Measurements from ENCODE around the gene SYNE1. TPM values are rescaled to one million over a fixed set of nuclear protein-coding genes. Genes with fewer than 3 reads are reported as not detected.
"Not testable (repeated sequence)": the region's sequence is repeated elsewhere in the genome, so short reads cannot be mapped to it uniquely, and the experiment has no call there.

SYNE1 gene, protein sequence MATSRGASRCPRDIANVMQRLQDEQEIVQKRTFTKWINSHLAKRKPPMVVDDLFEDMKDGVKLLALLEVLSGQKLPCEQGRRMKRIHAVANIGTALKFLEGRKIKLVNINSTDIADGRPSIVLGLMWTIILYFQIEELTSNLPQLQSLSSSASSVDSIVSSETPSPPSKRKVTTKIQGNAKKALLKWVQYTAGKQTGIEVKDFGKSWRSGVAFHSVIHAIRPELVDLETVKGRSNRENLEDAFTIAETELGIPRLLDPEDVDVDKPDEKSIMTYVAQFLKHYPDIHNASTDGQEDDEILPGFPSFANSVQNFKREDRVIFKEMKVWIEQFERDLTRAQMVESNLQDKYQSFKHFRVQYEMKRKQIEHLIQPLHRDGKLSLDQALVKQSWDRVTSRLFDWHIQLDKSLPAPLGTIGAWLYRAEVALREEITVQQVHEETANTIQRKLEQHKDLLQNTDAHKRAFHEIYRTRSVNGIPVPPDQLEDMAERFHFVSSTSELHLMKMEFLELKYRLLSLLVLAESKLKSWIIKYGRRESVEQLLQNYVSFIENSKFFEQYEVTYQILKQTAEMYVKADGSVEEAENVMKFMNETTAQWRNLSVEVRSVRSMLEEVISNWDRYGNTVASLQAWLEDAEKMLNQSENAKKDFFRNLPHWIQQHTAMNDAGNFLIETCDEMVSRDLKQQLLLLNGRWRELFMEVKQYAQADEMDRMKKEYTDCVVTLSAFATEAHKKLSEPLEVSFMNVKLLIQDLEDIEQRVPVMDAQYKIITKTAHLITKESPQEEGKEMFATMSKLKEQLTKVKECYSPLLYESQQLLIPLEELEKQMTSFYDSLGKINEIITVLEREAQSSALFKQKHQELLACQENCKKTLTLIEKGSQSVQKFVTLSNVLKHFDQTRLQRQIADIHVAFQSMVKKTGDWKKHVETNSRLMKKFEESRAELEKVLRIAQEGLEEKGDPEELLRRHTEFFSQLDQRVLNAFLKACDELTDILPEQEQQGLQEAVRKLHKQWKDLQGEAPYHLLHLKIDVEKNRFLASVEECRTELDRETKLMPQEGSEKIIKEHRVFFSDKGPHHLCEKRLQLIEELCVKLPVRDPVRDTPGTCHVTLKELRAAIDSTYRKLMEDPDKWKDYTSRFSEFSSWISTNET (N-terminal part only)
- polyA plus RNA-seq (2013, experiment 1 of 2), result 2.3 TPM
- 2.3 TPM for polyA plus RNA-seq (2013, experiment 2 of 2)

DNA sequence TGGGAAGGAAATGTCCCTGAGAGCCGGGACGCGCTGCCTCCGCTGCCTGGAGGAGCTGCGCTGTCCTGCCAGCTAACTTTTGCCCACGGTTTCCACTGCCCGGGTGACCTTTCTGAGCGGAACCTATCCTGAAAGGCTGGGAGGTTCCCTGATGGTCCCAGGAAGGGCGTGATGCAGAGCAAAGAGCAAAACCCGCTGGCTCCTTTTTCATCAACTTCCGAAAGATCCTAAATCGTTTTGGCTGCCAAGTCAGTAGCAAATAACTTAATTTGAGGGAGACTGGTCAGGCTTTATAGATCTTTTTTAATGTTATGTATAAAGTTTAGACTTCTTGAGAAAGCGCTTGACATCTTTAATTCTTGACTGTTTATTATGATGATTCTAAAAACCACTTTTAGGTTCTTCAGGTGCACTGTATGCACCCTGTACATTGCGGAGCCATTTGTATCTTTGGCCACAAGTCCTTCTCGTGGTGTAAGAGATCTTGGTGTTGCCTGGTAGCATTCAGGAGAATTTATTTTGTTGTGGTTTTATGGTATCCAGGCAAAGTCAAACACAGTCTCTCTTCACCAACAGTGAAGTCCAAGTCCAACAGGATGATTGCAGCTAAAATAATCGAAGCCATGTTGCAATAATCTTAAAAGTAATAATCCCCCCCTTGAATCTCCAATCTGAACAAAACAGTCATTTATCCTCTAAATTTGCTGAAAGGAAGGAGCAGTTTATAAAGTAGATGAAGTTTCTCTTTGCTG is at the start of gene SYNE1:
TSS of gene SYNE1 (minus strand) at position 67 of the 752 bp plus-strand sequence. CDS start 9,031 bp downstream, outside the sequence.
- H3K27me3 ChIP-seq (ENCODE audit: insufficient read depth, low read length, poor library complexity), result peaks cover 8% of the 10 kb centered on the region
- no peak within 1 kb of the TSS for H3K27ac ChIP-seq (ENCODE audit: low read depth, low read length)
- no CpG with 5 or more reads among the region's 16 CpGs for WGBS (ENCODE audit: extremely low coverage, insufficient coverage, low lambda C conversion rate)

GRCh38 chr6:152685819-152686218 is 48.7 kb upstream of the SYNE1 start:
- H3K4ac ChIP-seq (ENCODE audit: low read depth, low read length), result no peak overlapping the region
- no peak overlapping the region for H3K23ac ChIP-seq (ENCODE audit: low read length)
- H3K4me2 ChIP-seq (ENCODE audit: low read length), result no peak overlapping the region
- H3K27ac ChIP-seq (ENCODE audit: low read depth, low read length), result no peak overlapping the region
- H3K4me1 ChIP-seq (ENCODE audit: control insufficient read depth, low read depth, low read length), result peaks cover 2% of the 10 kb centered on the region
- H3K56ac ChIP-seq (ENCODE audit: low read length), result no peak overlapping the region
- no peak overlapping the region for H4K8ac ChIP-seq (ENCODE audit: low read depth, low read length)
- H3K27me3 ChIP-seq (ENCODE audit: insufficient read depth, low read length, poor library complexity), result no peaks in the 10 kb centered on the region
- H2BK120ac ChIP-seq (ENCODE audit: low read depth, low read length), result no peak overlapping the region
- H3K79me1 ChIP-seq (ENCODE audit: low read length), result no peaks in the 10 kb centered on the region
- no peak overlapping the region for H2AK5ac ChIP-seq (ENCODE audit: low read length)
- H2BK5ac ChIP-seq (ENCODE audit: low read length), result no peak overlapping the region
- no peak overlapping the region for H4K5ac ChIP-seq (ENCODE audit: low read length)
- H2BK15ac ChIP-seq (replicated peaks; ENCODE audit: low read depth), result no peak overlapping the region
- no peak for DNase-seq
- no peaks in the 10 kb centered on the region for H3K36me3 ChIP-seq (ENCODE audit: control insufficient read depth, insufficient read depth, low read length)
- H3K4me3 ChIP-seq (ENCODE audit: low read length), result no peak overlapping the region
- H3K9ac ChIP-seq (ENCODE audit: low read length), result no peak overlapping the region
- H3K18ac ChIP-seq (ENCODE audit: low read length), result no peak overlapping the region
- WGBS (ENCODE audit: extremely low coverage, insufficient coverage, low lambda C conversion rate), result no CpG with 5 or more reads among the region's 12 CpGs
- H3K79me2 ChIP-seq (ENCODE audit: control insufficient read depth, insufficient read depth, low read length), result no peaks in the 10 kb centered on the region

More for the DNA sequence above, at the start of gene SYNE1:
- Histone ChIP-seq H3K4me2 (ENCODE audit: low read length) (peak within 1 kb of the TSS; percentile 98), H2BK15ac (replicated peaks; ENCODE audit: low read depth) (no peak within 1 kb of the TSS), H4K8ac (ENCODE audit: low read depth, low read length) (no peak within 1 kb of the TSS), H3K36me3 (ENCODE audit: control insufficient read depth, insufficient read depth, low read length) (no peaks in the 10 kb centered on the region), H3K4me3 (ENCODE audit: low read length) (peak within 1 kb of the TSS; percentile 18), H3K79me2 (ENCODE audit: control insufficient read depth, insufficient read depth, low read length) (no peaks in the 10 kb centered on the region), H4K5ac (ENCODE audit: low read length) (no peak within 1 kb of the TSS), H3K4me1 (ENCODE audit: control insufficient read depth, low read depth, low read length) (no peaks in the 10 kb centered on the region), H3K23ac (ENCODE audit: low read length) (peak within 1 kb of the TSS; percentile 7), H3K18ac (ENCODE audit: low read length) (peak within 1 kb of the TSS; percentile 2), H3K79me1 (ENCODE audit: low read length) (no peaks in the 10 kb centered on the region), H3K4ac (ENCODE audit: low read depth, low read length) (no peak within 1 kb of the TSS), H3K56ac (ENCODE audit: low read length) (peak within 1 kb of the TSS; percentile 89), H2BK5ac (ENCODE audit: low read length) (no peak within 1 kb of the TSS), H2BK120ac (ENCODE audit: low read depth, low read length) (no peak within 1 kb of the TSS), H3K9ac (ENCODE audit: low read length) (peak within 1 kb of the TSS; percentile 61), H2AK5ac (ENCODE audit: low read length) (no peak within 1 kb of the TSS)
- no peak for DNase-seq

GRCh38 chr6:152682935-152683334 is 45.8 kb upstream of the SYNE1 start:
- Histone ChIP-seq H2BK5ac (ENCODE audit: low read length) (peak overlapping the region; percentile 100), H3K56ac (ENCODE audit: low read length) (peak overlapping the region; percentile 87), H3K27ac (ENCODE audit: low read depth, low read length) (peak overlapping the region; percentile 98), H3K18ac (ENCODE audit: low read length) (peak overlapping the region; percentile 94), H2BK120ac (ENCODE audit: low read depth, low read length) (peak overlapping the region; percentile 95)
- not testable (repeated sequence) for H3K23ac ChIP-seq (ENCODE audit: low read length); H4K8ac ChIP-seq (ENCODE audit: low read depth, low read length); H3K4ac ChIP-seq (ENCODE audit: low read depth, low read length); H2BK15ac ChIP-seq (replicated peaks; ENCODE audit: low read depth); H3K27me3 ChIP-seq (ENCODE audit: insufficient read depth, low read length, poor library complexity); H4K5ac ChIP-seq (ENCODE audit: low read length); H3K4me3 ChIP-seq (ENCODE audit: low read length); H3K79me2 ChIP-seq (ENCODE audit: control insufficient read depth, insufficient read depth, low read length); H3K4me1 ChIP-seq (ENCODE audit: control insufficient read depth, low read depth, low read length); H3K79me1 ChIP-seq (ENCODE audit: low read length); H3K9ac ChIP-seq (ENCODE audit: low read length); H2AK5ac ChIP-seq (ENCODE audit: low read length); H3K36me3 ChIP-seq (ENCODE audit: control insufficient read depth, insufficient read depth, low read length); H3K4me2 ChIP-seq (ENCODE audit: low read length)
- DNase-seq, result peak; percentile 92
- WGBS (ENCODE audit: extremely low coverage, insufficient coverage, low lambda C conversion rate), result no CpG with 5 or more reads among the region's 8 CpGs

GRCh38 chr6:152682141-152682540 is 45.0 kb upstream of the SYNE1 start:
- Histone ChIP-seq H2BK120ac (ENCODE audit: low read depth, low read length) (peak overlapping the region; percentile 95), H4K8ac (ENCODE audit: low read depth, low read length) (no peak overlapping the region), H3K27ac (ENCODE audit: low read depth, low read length) (peak overlapping the region; percentile 98), H3K18ac (ENCODE audit: low read length) (peak overlapping the region; percentile 94), H3K4ac (ENCODE audit: low read depth, low read length) (peak overlapping the region; percentile 70), H2BK5ac (ENCODE audit: low read length) (no peak overlapping the region), H3K79me2 (ENCODE audit: control insufficient read depth, insufficient read depth, low read length) (no peaks in the 10 kb centered on the region), H4K5ac (ENCODE audit: low read length) (no peak overlapping the region), H3K4me2 (ENCODE audit: low read length) (no peak overlapping the region), H3K36me3 (ENCODE audit: control insufficient read depth, insufficient read depth, low read length) (no peaks in the 10 kb centered on the region), H2AK5ac (ENCODE audit: low read length) (no peak overlapping the region), H3K79me1 (ENCODE audit: low read length) (no peaks in the 10 kb centered on the region), H3K56ac (ENCODE audit: low read length) (no peak overlapping the region), H3K4me1 (ENCODE audit: control insufficient read depth, low read depth, low read length) (peaks cover 2% of the 10 kb centered on the region), H3K4me3 (ENCODE audit: low read length) (no peak overlapping the region), H3K27me3 (ENCODE audit: insufficient read depth, low read length, poor library complexity) (no peaks in the 10 kb centered on the region), H3K23ac (ENCODE audit: low read length) (no peak overlapping the region), H2BK15ac (replicated peaks; ENCODE audit: low read depth) (no peak overlapping the region), H3K9ac (ENCODE audit: low read length) (no peak overlapping the region)
- no CpG with 5 or more reads among the region's 8 CpGs for WGBS (ENCODE audit: extremely low coverage, insufficient coverage, low lambda C conversion rate)
- DNase-seq, result peak; percentile 93

GRCh38 chr6:152680879-152681517 is 43.8 kb upstream of the SYNE1 start:
- no peak overlapping the region for H3K23ac ChIP-seq (ENCODE audit: low read length)

More at GRCh38 chr6:152680879-152681517, 43.8 kb upstream of the SYNE1 start:
- Histone ChIP-seq H3K79me2 (ENCODE audit: control insufficient read depth, insufficient read depth, low read length) (no peaks in the 10 kb centered on the region), H4K8ac (ENCODE audit: low read depth, low read length) (no peak overlapping the region), H3K4me2 (ENCODE audit: low read length) (no peak overlapping the region), H2BK120ac (ENCODE audit: low read depth, low read length) (peak overlapping the region; percentile 51), H3K79me1 (ENCODE audit: low read length) (no peaks in the 10 kb centered on the region), H3K27me3 (ENCODE audit: insufficient read depth, low read length, poor library complexity) (no peaks in the 10 kb centered on the region), H2BK5ac (ENCODE audit: low read length) (peak overlapping the region; percentile 10), H3K4me3 (ENCODE audit: low read length) (no peak overlapping the region), H3K18ac (ENCODE audit: low read length) (peak overlapping the region; percentile 88), H3K56ac (ENCODE audit: low read length) (peak overlapping the region; percentile 63), H3K4me1 (ENCODE audit: control insufficient read depth, low read depth, low read length) (peaks cover 2% of the 10 kb centered on the region), H2BK15ac (replicated peaks; ENCODE audit: low read depth) (no peak overlapping the region), H2AK5ac (ENCODE audit: low read length) (no peak overlapping the region), H3K9ac (ENCODE audit: low read length) (no peak overlapping the region), H4K5ac (ENCODE audit: low read length) (no peak overlapping the region), H3K4ac (ENCODE audit: low read depth, low read length) (peak overlapping the region; percentile 16), H3K27ac (ENCODE audit: low read depth, low read length) (peak overlapping the region; percentile 35), H3K36me3 (ENCODE audit: control insufficient read depth, insufficient read depth, low read length) (no peaks in the 10 kb centered on the region)
- WGBS (ENCODE audit: extremely low coverage, insufficient coverage, low lambda C conversion rate), result no CpG with 5 or more reads among the region's 3 CpGs
- DNase-seq, result peak; percentile 65
